ENCODE results near the gene ZCCHC12. TPM values are rescaled to one million over a fixed set of nuclear protein-coding genes. Genes with fewer than 3 reads are reported as not detected.

Gene ZCCHC12
- total RNA-seq (1 to 10 TPM in 1 of 5 donors, not detected in 4; 2.0 TPM), polyA plus RNA-seq (under 1 TPM in 1 of 3 donors, not detected in 2; 0.25 TPM)
- long read RNA-seq, donor 1, result 0 reads
- long read RNA-seq, donor 2, transcript ZCCHC12-201 (4 exons, 2,231 nt), result major isoform, 5 of 5 reads
- long read RNA-seq, donor 2, partial matches to known transcripts, result 0 of 5 reads
- long read RNA-seq, donor 2, other reads (novel, unspliced or antisense), result 0 of 5 reads
- long read RNA-seq, donor 3, result 0 reads
- long read RNA-seq, donor 4, result 0 reads
- long read RNA-seq, donor 5, partial matches to known transcripts, result 0 of 1 reads
- long read RNA-seq, donor 5, other reads (novel, unspliced or antisense), result 0 of 1 reads
- long read RNA-seq, donor 6, transcript ZCCHC12-201 (4 exons, 2,231 nt), result major isoform, 5 of 5 reads
- long read RNA-seq, donor 6, partial matches to known transcripts, result 0 of 5 reads
- long read RNA-seq, donor 6, other reads (novel, unspliced or antisense), result 0 of 5 reads
- long read RNA-seq, donor 7, partial matches to known transcripts, result 0 of 3 reads
- long read RNA-seq, donor 7, other reads (novel, unspliced or antisense), result 0 of 3 reads
- long read RNA-seq, donor 8, partial matches to known transcripts, result 0 of 1 reads
- long read RNA-seq, donor 8, other reads (novel, unspliced or antisense), result 0 of 1 reads
- long read RNA-seq, donor 9, partial matches to known transcripts, result 0 of 3 reads
- long read RNA-seq, donor 9, other reads (novel, unspliced or antisense), result 0 of 3 reads
- long read RNA-seq, donor 10, partial matches to known transcripts, result 0 of 1 reads
- long read RNA-seq, donor 10, other reads (novel, unspliced or antisense), result 0 of 1 reads

- Histone ChIP-seq H3K27ac (no peak within 1 kb of the TSS), H3K9me3 (peaks cover 0 to 10% (median 3%) of the 10 kb centered on the region in 4 donors), H3K4me1 (peaks cover 0 to 15% (median 13%) of the 10 kb centered on the region in 4 donors), H3K27me3 (peaks cover 0 to 53% (median 42%) of the 10 kb centered on the region in 3 donors), H3K4me3 (peak within 1 kb of the TSS; percentile 33 to 48 (median 38)), H3K36me3 (no peaks in the 10 kb centered on the region)
- DNase-seq, result peak; percentile 45 to 87
- intact Hi-C loops (cut with DNase I; ENCODE audit: low total_unique reads), result no loop called here
- TF ChIP-seq POLR2A (IDR thresholded peaks at IDR 0.05) (no peak), CTCF (IDR thresholded peaks at IDR 0.05) (no peak), POLR2AphosphoS5 (IDR thresholded peaks at IDR 0.05) (no peak), EP300 (IDR thresholded peaks at IDR 0.05) (no peak)
- 2 to 36% (median 18%) methylated on average over 17 to 51 of the region's 51 CpGs for WGBS, 5 donors
Observed at GRCh38 chrX:118823263-118824172, at the start of gene ZCCHC12. TSS of gene ZCCHC12 (plus strand) at chrX:118823824. CDS start at chrX:118825245, 1,421 bp downstream.

GRCh38 chrX:118779581-118779980, 44.0 kb upstream of the ZCCHC12 start:
- no peaks in the 10 kb centered on the region for H3K27me3 ChIP-seq
- peaks cover 0 to 11% (median 0%) of the 10 kb centered on the region in 4 donors for H3K36me3 ChIP-seq
- H3K4me1 ChIP-seq, result no peaks in the 10 kb centered on the region
- no peak for TF ChIP-seq POLR2A (IDR thresholded peaks at IDR 0.05)
- no peak for TF ChIP-seq POLR2AphosphoS5 (IDR thresholded peaks at IDR 0.05)
- no peak for TF ChIP-seq EP300 (IDR thresholded peaks at IDR 0.05)
- TF ChIP-seq CTCF (IDR thresholded peaks at IDR 0.05), result no peak
- no peak overlapping the region for H3K4me3 ChIP-seq
- intact Hi-C loops (cut with DNase I; ENCODE audit: low total_unique reads), result no loop called here
- 87 to 96% (median 91%) methylated on average over 2 of the region's 2 CpGs for WGBS, 5 donors
- no peaks in the 10 kb centered on the region for H3K9me3 ChIP-seq
- no peak for DNase-seq
- no peak overlapping the region for H3K27ac ChIP-seq

GRCh38 chrX:118780509-118780908, 43.1 kb upstream of the ZCCHC12 start:
- DNase-seq, result no peak
- intact Hi-C loops (cut with DNase I; ENCODE audit: low total_unique reads), result no loop called here
- Histone ChIP-seq H3K4me1 (no peaks in the 10 kb centered on the region), H3K4me3 (no peak overlapping the region), H3K36me3 (peaks cover 0 to 7% (median 2%) of the 10 kb centered on the region in 4 donors), H3K27me3 (no peaks in the 10 kb centered on the region), H3K27ac (peak overlapping the region in 2 of 5 donors; percentile 27 to 38), H3K9me3 (no peaks in the 10 kb centered on the region)
- 31 to 69% (median 46%) methylated on average over 2 of the region's 2 CpGs for WGBS, 5 donors
- TF ChIP-seq CTCF (IDR thresholded peaks at IDR 0.05) (no peak), EP300 (IDR thresholded peaks at IDR 0.05) (no peak), POLR2AphosphoS5 (IDR thresholded peaks at IDR 0.05) (no peak), POLR2A (IDR thresholded peaks at IDR 0.05) (no peak)
